MM.1S (cell line): Measurements from ENCODE around the gene CRACDL.

Experiments used
- EZH2 ChIP-seq: fragments of 300-600 bp; sonication (generic); optimal IDR thresholded peaks from 2 replicates; pipeline ENCODE3; 2017; ENCODE audit warnings: low read depth, mild to moderate bottlenecking, antibody characterized with exemption, low read length, mixed read lengths
- TF ChIP-seq, protein P1 (sequence below): fragments of 300-600 bp; sonication (generic); IDR thresholded peaks from 2 replicates; pipeline ENCODE4 v1.5.1; 2016; ENCODE audit warnings: antibody characterized with exemption, low read length, mixed read lengths

DNA sequence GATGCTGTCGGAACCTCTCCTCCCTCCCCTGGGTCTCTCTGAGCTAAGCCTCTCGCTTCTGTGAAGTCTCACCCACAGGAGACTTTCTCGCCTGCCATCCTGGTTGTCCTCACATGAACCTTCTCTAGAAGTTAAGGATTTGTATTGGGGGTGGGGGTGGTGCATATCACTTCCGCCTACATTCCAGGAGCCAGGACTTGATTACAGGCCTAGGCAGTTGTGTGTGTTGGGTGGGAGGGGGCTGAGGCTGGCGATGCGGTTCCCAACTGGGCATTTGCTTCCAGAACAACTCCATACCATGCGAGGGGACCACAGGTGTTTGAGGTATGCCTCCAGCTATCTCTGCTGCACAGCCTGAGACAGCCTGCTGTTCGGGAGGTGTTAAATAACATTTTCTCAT, 148.3 kb downstream of the CRACDL start:
- TF ChIP-seq EZH2 = no peak
- TF ChIP-seq, protein P1, sequence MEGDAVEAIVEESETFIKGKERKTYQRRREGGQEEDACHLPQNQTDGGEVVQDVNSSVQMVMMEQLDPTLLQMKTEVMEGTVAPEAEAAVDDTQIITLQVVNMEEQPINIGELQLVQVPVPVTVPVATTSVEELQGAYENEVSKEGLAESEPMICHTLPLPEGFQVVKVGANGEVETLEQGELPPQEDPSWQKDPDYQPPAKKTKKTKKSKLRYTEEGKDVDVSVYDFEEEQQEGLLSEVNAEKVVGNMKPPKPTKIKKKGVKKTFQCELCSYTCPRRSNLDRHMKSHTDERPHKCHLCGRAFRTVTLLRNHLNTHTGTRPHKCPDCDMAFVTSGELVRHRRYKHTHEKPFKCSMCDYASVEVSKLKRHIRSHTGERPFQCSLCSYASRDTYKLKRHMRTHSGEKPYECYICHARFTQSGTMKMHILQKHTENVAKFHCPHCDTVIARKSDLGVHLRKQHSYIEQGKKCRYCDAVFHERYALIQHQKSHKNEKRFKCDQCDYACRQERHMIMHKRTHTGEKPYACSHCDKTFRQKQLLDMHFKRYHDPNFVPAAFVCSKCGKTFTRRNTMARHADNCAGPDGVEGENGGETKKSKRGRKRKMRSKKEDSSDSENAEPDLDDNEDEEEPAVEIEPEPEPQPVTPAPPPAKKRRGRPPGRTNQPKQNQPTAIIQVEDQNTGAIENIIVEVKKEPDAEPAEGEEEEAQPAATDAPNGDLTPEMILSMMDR = no peak
